ENCODE data around the gene FYTTD1. TPM values are rescaled to one million over a fixed set of nuclear protein-coding genes. Genes with fewer than 3 reads are reported as not detected.

FYTTD1 gene
- total RNA-seq, 1 experiment from 2014 or later = 23.7 TPM

- TF ChIP-seq STAT6 (CRISPR knock-in tag; conservative IDR thresholded peaks at IDR 0.05; ENCODE audit: low read depth) (no peak), SOX15 (CRISPR knock-in tag; IDR thresholded peaks at IDR 0.05) (no peak), TEAD4 (CRISPR knock-in tag; IDR thresholded peaks at IDR 0.05) (no peak)
Observed at GRCh38 chr3:197750396-197750831, 731 bp downstream of the FYTTD1 start (continued).

- Mint-ChIP-seq H3K9me3 (no peaks in the 10 kb centered on the region), H3K27ac (peak overlapping the region; percentile 49; the same call in 1 of the 2 replicates), H3K27me3 (ENCODE audit: low read depth) (peaks cover 30% of the 10 kb centered on the region), H3K36me3 (no peaks in the 10 kb centered on the region), H3K4me3 (peak overlapping the region; percentile 88), H3K4me1 (peaks cover 29% of the 10 kb centered on the region)
- DNase-seq (ENCODE audit: low spot score) (no peak), ATAC-seq (no peak)
- POLR2A ChIA-PET = no interaction called here
- no peak for TF ChIP-seq JAZF1 (CRISPR knock-in tag; IDR thresholded peaks at IDR 0.05)
- TF ChIP-seq ZNF396 (CRISPR knock-in tag; IDR thresholded peaks at IDR 0.05; ENCODE audit: borderline replicate concordance) = no peak
- TF ChIP-seq MYBL2 (CRISPR knock-in tag; IDR thresholded peaks at IDR 0.05) = no peak
- TF ChIP-seq TEAD1 (CRISPR knock-in tag; IDR thresholded peaks at IDR 0.05) = no peak
- TF ChIP-seq RORB (CRISPR knock-in tag; IDR thresholded peaks at IDR 0.05) = no peak
- no peak for TF ChIP-seq PRDM15 (CRISPR knock-in tag; IDR thresholded peaks at IDR 0.05)
- TF ChIP-seq NFYB (CRISPR knock-in tag; conservative IDR thresholded peaks at IDR 0.05; ENCODE audit: low read depth) = no peak
- no peak for TF ChIP-seq ZNF512 (CRISPR knock-in tag; IDR thresholded peaks at IDR 0.05; ENCODE audit: borderline replicate concordance)
- no peak for TF ChIP-seq TEAD4 (CRISPR knock-in tag; IDR thresholded peaks at IDR 0.05)
- TF ChIP-seq ZNF671 (CRISPR knock-in tag; IDR thresholded peaks at IDR 0.05) = no peak
- no peak for TF ChIP-seq ETV6 (CRISPR knock-in tag; IDR thresholded peaks at IDR 0.05)
- no peak for TF ChIP-seq CREB1 (CRISPR knock-in tag; IDR thresholded peaks at IDR 0.05)
- TF ChIP-seq RELA (CRISPR knock-in tag; IDR thresholded peaks at IDR 0.05; ENCODE audit: borderline replicate concordance) = no peak
- no peak for TF ChIP-seq CBFB (CRISPR knock-in tag; IDR thresholded peaks at IDR 0.05; ENCODE audit: low read depth)
- TF ChIP-seq IRF2 (CRISPR knock-in tag; IDR thresholded peaks at IDR 0.05; ENCODE audit: borderline replicate concordance, low read depth) = no peak
- CTCF ChIA-PET = interaction anchor here (0.7 to 1.1 kb wide), 2 partner anchors 70 to 338 kb away, joined by 3 to 4 read pairs; no protein-coding TSS in a partner anchor
Observed at GRCh38 chr3:197750858-197751737, 1.4 kb downstream of the FYTTD1 start.
